ENCODE results near the gene SYNE1.

GRCh38 chr6:152575161-152575560 lies 62.0 kb downstream of the SYNE1 start:
- TF ChIP-seq, protein P1, sequence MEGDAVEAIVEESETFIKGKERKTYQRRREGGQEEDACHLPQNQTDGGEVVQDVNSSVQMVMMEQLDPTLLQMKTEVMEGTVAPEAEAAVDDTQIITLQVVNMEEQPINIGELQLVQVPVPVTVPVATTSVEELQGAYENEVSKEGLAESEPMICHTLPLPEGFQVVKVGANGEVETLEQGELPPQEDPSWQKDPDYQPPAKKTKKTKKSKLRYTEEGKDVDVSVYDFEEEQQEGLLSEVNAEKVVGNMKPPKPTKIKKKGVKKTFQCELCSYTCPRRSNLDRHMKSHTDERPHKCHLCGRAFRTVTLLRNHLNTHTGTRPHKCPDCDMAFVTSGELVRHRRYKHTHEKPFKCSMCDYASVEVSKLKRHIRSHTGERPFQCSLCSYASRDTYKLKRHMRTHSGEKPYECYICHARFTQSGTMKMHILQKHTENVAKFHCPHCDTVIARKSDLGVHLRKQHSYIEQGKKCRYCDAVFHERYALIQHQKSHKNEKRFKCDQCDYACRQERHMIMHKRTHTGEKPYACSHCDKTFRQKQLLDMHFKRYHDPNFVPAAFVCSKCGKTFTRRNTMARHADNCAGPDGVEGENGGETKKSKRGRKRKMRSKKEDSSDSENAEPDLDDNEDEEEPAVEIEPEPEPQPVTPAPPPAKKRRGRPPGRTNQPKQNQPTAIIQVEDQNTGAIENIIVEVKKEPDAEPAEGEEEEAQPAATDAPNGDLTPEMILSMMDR (IDR thresholded peaks at IDR 0.05; ENCODE audit: insufficient read depth, low read length, poor library complexity, severe bottlenecking), result no peak
- TF ChIP-seq EZH2phosphoT487 (conservative IDR thresholded peaks at IDR 0.05; ENCODE audit: low read length), result no peak

Data from SU-DHL-6 (cell line).